HUDEP-2 (cell line): ENCODE measurements around the gene PROC.
A peak's percentile ranks its signal among the peaks of the same experiment; 100 is the strongest.

ENCODE experiments used
- DNase-seq, 76 experiments: peaks; one replicate each; lab custom pipeline; 2025; ENCODE audit not compliant: unreplicated experiment in 76 of 76; lab: John Stamatoyannopoulos, UW

Gene PROC

GRCh38 chr2:127453392-127454171 lies 35.4 kb downstream of the PROC start:
- peak in 19 of 76 experiments; percentile 2 to 47 (median 10) for DNase-seq

DNA sequence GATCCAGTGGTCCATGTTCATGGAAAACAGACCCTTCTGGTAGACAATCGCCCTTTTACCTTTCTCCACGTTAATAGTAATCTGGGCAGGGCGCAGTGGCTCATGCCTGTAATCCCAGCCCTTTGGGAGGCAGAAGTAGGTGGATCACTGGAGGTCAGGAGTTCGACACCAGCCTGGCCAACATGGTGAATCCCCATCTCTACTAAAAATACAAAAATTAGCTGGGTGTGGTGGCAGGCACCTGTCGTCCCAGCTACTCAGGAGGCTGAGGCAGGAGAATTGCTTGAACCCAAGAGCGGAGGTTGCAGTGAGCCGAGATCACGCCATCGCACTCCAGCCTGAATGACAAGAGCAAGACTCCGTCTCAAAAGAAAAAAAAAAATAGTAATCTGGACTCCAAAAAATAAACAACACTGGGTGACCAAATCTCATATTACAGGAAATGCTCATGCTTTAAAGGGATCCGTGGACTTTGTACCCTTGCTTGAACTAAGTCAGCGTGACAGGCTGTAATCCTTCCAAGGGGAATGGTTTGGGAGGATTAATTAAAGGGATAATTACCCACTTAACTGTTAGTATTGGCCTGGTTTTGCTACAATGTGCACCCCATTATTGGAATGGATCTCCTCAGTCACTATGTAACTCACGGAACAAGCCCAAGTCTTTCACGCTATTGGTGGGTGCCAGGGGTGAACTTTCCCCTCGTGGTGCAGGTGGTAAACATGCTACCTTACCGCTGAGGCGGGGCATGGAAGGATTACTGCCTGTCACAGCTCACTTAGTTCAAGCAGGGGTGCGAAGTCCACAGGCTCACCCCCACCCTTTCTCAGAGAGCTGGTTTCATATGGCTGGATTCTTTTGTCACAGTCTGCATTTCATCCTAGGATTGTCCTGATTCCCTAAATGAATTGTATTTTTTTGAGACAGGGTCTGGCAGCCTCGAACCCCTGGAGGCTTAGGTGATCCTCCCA lies 36.7 kb downstream of the PROC start:
- DNase-seq = no peak

GRCh38 chr2:127455566-127456493 lies 37.6 kb downstream of the PROC start:
- DNase-seq = no peak

DNA sequence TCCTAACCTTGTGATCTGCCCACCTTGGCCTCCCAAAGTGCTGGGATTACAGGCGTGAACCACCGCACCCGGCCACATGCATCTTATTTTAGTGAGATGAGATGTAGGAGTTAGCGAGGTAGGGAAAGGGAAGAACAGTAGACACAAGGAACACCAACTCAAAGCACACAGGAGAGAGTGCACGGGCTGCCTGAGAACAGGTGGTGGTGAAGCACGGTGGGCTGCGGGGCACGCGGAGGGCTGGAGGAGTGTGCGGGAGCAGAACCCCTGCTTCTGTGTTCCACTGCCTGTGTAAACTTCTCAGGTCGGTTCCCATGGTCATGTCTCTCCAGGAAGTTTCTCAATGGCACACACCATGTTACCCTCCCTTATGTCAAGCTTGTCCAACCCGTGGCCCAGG lies 38.7 kb downstream of the PROC start:
- DNase-seq = no peak

- no peak for DNase-seq
Measured at GRCh38 chr2:127462461-127462860, 44.2 kb downstream of the PROC start.

- peak in 1 of 76 experiments; percentile 1 for DNase-seq
Measured at GRCh38 chr2:127463155-127463991, 45.1 kb downstream of the PROC start.

- no peak for DNase-seq
Measured at GRCh38 chr2:127464470-127465257, 46.4 kb downstream of the PROC start.

DNA sequence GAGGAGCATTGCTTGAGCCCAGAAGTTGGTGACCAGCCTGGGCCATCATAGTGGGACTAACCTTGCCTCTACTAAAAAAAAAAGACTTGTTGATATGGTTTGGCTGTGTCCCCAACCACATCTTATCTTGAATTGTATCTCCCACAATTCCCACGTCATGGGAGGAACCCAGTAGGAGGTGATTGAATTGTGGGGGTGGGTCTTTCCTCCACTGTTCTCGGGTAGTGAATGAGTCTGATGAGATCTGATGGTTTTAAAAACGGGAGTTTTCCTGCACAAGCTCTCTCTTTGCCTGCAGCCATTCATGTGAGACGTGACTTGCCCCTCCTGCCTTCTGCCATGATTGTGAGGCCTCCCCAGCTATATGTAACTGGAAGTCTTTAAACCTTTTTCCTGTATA lies 47.0 kb downstream of the PROC start:
- peak in 7 of 76 experiments; percentile 2 to 21 (median 5) for DNase-seq

- DNase-seq = no peak
Measured at GRCh38 chr2:127469051-127469450, 50.8 kb downstream of the PROC start.

DNA sequence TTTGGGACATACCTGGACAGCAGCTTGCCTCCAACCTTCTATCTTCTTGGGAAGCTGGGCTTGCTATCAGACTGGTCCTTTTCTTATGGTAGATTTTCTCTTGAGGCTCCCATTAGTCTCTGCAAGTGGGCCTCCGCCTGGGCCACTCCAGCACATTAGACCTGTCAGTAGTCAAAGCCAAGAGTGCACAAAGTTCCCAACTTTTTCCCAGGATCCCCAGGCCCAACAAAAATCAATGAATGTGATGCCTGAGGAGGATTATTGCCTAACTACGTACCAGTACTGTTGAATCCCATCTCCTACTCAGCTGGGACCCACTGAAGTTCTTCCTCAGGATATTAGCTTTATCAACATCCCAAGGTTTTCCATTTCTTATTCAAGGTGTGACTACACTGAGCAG lies 51.7 kb downstream of the PROC start:
- DNase-seq = no peak

DNA sequence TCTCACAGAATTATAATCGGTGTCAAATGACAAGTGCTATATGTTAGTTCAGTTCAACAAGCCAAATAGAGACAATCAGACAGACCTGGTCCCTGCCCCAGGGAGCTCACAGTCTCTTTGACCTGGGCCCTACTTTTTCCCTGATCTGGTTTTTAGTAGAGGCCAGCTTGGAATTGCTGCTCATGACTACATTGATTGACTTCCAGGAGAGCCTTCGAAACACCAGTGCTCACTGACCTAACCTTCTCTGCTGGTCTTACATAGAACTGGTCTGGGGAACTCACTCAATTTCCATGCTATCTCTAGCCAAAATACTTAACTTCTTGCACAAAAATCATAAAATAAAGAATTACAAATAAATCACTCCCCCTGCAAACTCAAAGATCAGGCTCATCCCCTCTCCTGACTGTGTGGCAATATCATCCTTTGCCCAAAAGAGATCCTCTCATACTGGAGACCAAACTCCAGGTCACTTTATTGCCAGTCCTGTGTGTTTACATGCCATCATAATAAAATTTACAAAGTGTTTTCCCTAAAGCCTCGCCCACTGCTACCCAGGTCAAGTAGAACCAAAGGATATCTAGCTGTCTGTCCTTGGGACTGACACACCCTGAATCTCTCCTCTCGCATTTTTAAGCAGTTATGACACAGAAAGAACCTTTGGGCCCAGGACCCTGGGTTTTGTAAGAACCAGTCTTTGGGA lies 53.2 kb downstream of the PROC start:
- DNase-seq = no peak

DNA sequence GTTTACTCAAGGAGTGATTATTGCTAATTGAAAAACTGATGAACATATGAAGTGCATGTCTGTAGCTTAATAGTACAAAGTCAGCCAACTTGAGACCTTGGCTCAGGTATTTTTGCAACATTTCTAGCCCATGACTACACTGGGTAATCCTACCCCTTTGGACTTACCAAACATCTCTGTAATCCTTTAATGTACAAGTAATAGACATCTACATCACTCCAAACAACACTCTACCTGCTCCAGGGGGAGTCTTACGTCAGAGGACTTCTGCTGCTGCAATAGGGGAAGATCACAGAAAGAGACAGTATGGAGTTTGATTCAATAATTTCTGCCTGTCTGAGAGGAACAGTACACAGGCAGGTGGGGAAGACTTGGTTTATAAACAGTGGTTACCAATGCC lies 54.0 kb downstream of the PROC start:
- no peak for DNase-seq

- no peak for DNase-seq
Measured at GRCh38 chr2:127475788-127476187, 57.6 kb downstream of the PROC start.
